Osteoblast (primary cell): ENCODE results near the gene C1S. TPM values are rescaled to one million over a fixed set of nuclear protein-coding genes. Genes with fewer than 3 reads are reported as not detected.
A peak's percentile ranks its signal among the peaks of the same experiment; 100 is the strongest.
"Not testable (repeated sequence)": the region's sequence is repeated elsewhere in the genome, so short reads cannot be mapped to it uniquely, and the experiment has no call there.

Source experiments
- DNase-seq: peaks from one replicate; pipeline ENCODE4 v3.0.0; 2011; ENCODE audit warnings: low spot score, mixed read lengths; ENCODE audit not compliant: insufficient read length; ENCODE audit errors: missing footprints
- H2AFZ ChIP-seq: 2 replicates; pipeline ENCODE4 v1.6.0; 2011; ENCODE audit warnings: mild to moderate bottlenecking, low read length
- H3K27ac ChIP-seq: 2 replicates; pipeline ENCODE4 v1.5.1; 2011; ENCODE audit warnings: mild to moderate bottlenecking, low read depth, low read length, moderate library complexity
- H3K27me3 ChIP-seq: 2 replicates; pipeline ENCODE4 v1.6.0; 2012; ENCODE audit warnings: mild to moderate bottlenecking, control low read depth, inconsistent platforms, low read length, moderate library complexity; ENCODE audit not compliant: insufficient read depth
- H3K36me3 ChIP-seq: 2 replicates; pipeline ENCODE4 v1.5.1; 2011; ENCODE audit warnings: mild to moderate bottlenecking, low read length, control low read depth, moderate library complexity; ENCODE audit not compliant: insufficient read depth
- H3K4me1 ChIP-seq: 2 replicates; pipeline ENCODE4 v1.5.1; 2011; ENCODE audit warnings: mild to moderate bottlenecking, low read length, control low read depth, moderate library complexity; ENCODE audit not compliant: insufficient read depth
- H3K4me2 ChIP-seq: 2 replicates; pipeline ENCODE4 v1.6.0; 2011; ENCODE audit warnings: mild to moderate bottlenecking, low read length; ENCODE audit not compliant: insufficient read depth
- H3K4me3 ChIP-seq: fragments of 200-600 bp; sonication (generic); 3 replicates; pipeline ENCODE4 v1.5.1; 2012; ENCODE audit warnings: mild to moderate bottlenecking, low read length, inconsistent platforms; ENCODE audit not compliant: insufficient read depth
- H3K79me2 ChIP-seq: 2 replicates; pipeline ENCODE4 v1.6.0; 2012; ENCODE audit warnings: mild to moderate bottlenecking, low read length, control low read depth, inconsistent platforms; ENCODE audit not compliant: insufficient read depth
- H3K9me3 ChIP-seq: 2 replicates; pipeline ENCODE4 v1.5.1; 2011; ENCODE audit warnings: low read depth, low read length, control low read depth
- H4K20me1 ChIP-seq: 2 replicates; pipeline ENCODE4 v1.6.0; 2012; ENCODE audit warnings: mild to moderate bottlenecking, low read length, control low read depth; ENCODE audit not compliant: insufficient read depth
- CTCF ChIP-seq: IDR thresholded peaks from 2 replicates; pipeline ENCODE4 v1.5.1; 2011; ENCODE audit warnings: mild to moderate bottlenecking, low read depth, low read length, moderate library complexity; ENCODE audit errors: extremely low read depth
- total RNA-seq: library from RNA; depleted of rRNA; stranded (reverse); fragments of >200 nt; gene quantifications from 2 replicates; pipeline ENCODE4 v1.2.3, GENCODE V29; 2012

The C1S gene
- total RNA-seq = 443 and 478 TPM in 2 replicates

GRCh38 chr12:7060353-7060954 lies at the start of gene C1S:
Gene C1S, plus strand, starts transcription at chr12:7060718. Its CDS starts 1,195 bp downstream, at chr12:7061913.
- peak within 1 kb of the TSS; percentile 89 for H3K4me2 ChIP-seq
- peak within 1 kb of the TSS; percentile 89 for H2AFZ ChIP-seq
- peaks cover 31% of the 10 kb centered on the region for H3K4me1 ChIP-seq
- H3K79me2 ChIP-seq = no peaks in the 10 kb centered on the region
- H3K4me3 ChIP-seq = peak within 1 kb of the TSS; percentile 69
- no peaks in the 10 kb centered on the region for H3K36me3 ChIP-seq
- H3K9me3 ChIP-seq = no peaks in the 10 kb centered on the region
- H4K20me1 ChIP-seq = no peaks in the 10 kb centered on the region
- no peaks in the 10 kb centered on the region for H3K27me3 ChIP-seq
- H3K27ac ChIP-seq = peak within 1 kb of the TSS; percentile 83
- peak; percentile 94 for DNase-seq
- TF ChIP-seq CTCF = peak; percentile 98

- not testable (repeated sequence) for H3K4me3 ChIP-seq, H4K20me1 ChIP-seq, H3K36me3 ChIP-seq, H3K4me2 ChIP-seq, H3K9me3 ChIP-seq, H3K4me1 ChIP-seq, DNase-seq, H3K27me3 ChIP-seq, H2AFZ ChIP-seq, H3K79me2 ChIP-seq, H3K27ac ChIP-seq
Observed at GRCh38 chr12:7011398-7011797, 49.1 kb upstream of the C1S start.

DNA sequence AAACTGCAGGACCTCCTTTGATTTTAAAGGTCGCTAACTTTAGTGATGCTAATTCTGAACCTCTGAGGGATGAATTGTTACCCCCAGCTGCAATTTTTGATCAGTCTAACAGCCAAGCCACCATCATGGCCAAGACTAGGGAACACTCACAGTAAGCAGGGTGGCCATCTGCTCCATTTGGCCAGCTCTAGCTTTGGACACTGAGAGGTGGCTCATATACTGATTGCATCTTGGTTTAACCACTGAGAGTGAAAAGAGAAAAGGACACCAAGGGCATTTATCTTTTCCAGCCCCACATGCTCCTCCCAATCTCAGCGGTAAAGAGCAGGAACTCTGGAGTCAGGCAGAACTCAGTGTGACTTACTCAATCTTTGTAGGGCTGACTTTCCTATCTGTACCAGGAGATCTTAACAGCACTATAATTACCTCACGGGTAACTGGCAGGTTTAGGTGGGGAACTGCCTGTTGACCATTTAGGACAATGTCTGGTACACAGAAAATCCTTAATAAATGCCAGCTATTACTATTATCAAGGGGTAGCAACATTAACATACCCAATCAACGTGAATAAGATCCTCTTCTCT lies 48.4 kb upstream of the C1S start:
- no peak overlapping the region for H3K4me3 ChIP-seq
- H4K20me1 ChIP-seq = peaks cover 3% of the 10 kb centered on the region
- TF ChIP-seq CTCF = no peak
- H3K79me2 ChIP-seq = no peaks in the 10 kb centered on the region
- H3K4me2 ChIP-seq = no peak overlapping the region
- no peak overlapping the region for H2AFZ ChIP-seq
- no peaks in the 10 kb centered on the region for H3K36me3 ChIP-seq
- no peaks in the 10 kb centered on the region for H3K9me3 ChIP-seq
- no peaks in the 10 kb centered on the region for H3K4me1 ChIP-seq
- H3K27ac ChIP-seq = no peak overlapping the region
- H3K27me3 ChIP-seq = no peaks in the 10 kb centered on the region
- DNase-seq = no peak

- no peak for DNase-seq
- H3K27me3 ChIP-seq = no peaks in the 10 kb centered on the region
- H3K79me2 ChIP-seq = no peaks in the 10 kb centered on the region
- no peak overlapping the region for H3K27ac ChIP-seq
- peaks cover 3% of the 10 kb centered on the region for H4K20me1 ChIP-seq
- TF ChIP-seq CTCF = no peak
- H3K4me1 ChIP-seq = peaks cover 5% of the 10 kb centered on the region
- H3K4me2 ChIP-seq = no peak overlapping the region
- no peak overlapping the region for H2AFZ ChIP-seq
- H3K9me3 ChIP-seq = no peaks in the 10 kb centered on the region
- H3K4me3 ChIP-seq = no peak overlapping the region
- no peaks in the 10 kb centered on the region for H3K36me3 ChIP-seq
Observed at GRCh38 chr12:7013101-7013500, 47.4 kb upstream of the C1S start.
